Measurements from ENCODE around the gene CEP170B.
"Not testable (repeated sequence)": the region's sequence is repeated elsewhere in the genome, so short reads cannot be mapped to it uniquely, and the experiment has no call there.

Gene CEP170B

GRCh38 chr14:104944436-104945205 is 79.6 kb downstream of the CEP170B start:
- not testable (repeated sequence) for H3K9ac ChIP-seq (ENCODE audit: low read length); H3K36me3 ChIP-seq (ENCODE audit: control insufficient read depth, insufficient read depth, low read length); H3K27ac ChIP-seq (ENCODE audit: low read depth, low read length); H3K4me1 ChIP-seq (ENCODE audit: control insufficient read depth, insufficient read depth, low read length); H3K27me3 ChIP-seq (ENCODE audit: control insufficient read depth, insufficient read depth, low read length); H3K4me3 ChIP-seq (ENCODE audit: low read length)

GRCh38 chr14:104945266-104945665 is 80.2 kb downstream of the CEP170B start:
- not testable (repeated sequence) for H3K27ac ChIP-seq (ENCODE audit: low read depth, low read length); H3K36me3 ChIP-seq (ENCODE audit: control insufficient read depth, insufficient read depth, low read length); H3K27me3 ChIP-seq (ENCODE audit: control insufficient read depth, insufficient read depth, low read length); H3K4me1 ChIP-seq (ENCODE audit: control insufficient read depth, insufficient read depth, low read length); H3K9ac ChIP-seq (ENCODE audit: low read length); H3K4me3 ChIP-seq (ENCODE audit: low read length)
